ENCODE measurements around the gene ACSS1.

GRCh38 chr20:24964506-24964840, 93.5 kb downstream of the ACSS1 start:
- TF ChIP-seq MYC (IDR thresholded peaks at IDR 0.05; ENCODE audit: borderline replicate concordance, low read length), result no peak
- TF ChIP-seq, protein P1, sequence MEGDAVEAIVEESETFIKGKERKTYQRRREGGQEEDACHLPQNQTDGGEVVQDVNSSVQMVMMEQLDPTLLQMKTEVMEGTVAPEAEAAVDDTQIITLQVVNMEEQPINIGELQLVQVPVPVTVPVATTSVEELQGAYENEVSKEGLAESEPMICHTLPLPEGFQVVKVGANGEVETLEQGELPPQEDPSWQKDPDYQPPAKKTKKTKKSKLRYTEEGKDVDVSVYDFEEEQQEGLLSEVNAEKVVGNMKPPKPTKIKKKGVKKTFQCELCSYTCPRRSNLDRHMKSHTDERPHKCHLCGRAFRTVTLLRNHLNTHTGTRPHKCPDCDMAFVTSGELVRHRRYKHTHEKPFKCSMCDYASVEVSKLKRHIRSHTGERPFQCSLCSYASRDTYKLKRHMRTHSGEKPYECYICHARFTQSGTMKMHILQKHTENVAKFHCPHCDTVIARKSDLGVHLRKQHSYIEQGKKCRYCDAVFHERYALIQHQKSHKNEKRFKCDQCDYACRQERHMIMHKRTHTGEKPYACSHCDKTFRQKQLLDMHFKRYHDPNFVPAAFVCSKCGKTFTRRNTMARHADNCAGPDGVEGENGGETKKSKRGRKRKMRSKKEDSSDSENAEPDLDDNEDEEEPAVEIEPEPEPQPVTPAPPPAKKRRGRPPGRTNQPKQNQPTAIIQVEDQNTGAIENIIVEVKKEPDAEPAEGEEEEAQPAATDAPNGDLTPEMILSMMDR (IDR thresholded peaks at IDR 0.05), result no peak
- TF ChIP-seq, protein P2, sequence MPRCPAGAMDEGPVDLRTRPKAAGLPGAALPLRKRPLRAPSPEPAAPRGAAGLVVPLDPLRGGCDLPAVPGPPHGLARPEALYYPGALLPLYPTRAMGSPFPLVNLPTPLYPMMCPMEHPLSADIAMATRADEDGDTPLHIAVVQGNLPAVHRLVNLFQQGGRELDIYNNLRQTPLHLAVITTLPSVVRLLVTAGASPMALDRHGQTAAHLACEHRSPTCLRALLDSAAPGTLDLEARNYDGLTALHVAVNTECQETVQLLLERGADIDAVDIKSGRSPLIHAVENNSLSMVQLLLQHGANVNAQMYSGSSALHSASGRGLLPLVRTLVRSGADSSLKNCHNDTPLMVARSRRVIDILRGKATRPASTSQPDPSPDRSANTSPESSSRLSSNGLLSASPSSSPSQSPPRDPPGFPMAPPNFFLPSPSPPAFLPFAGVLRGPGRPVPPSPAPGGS (IDR thresholded peaks at IDR 0.05), result no peak
- TF ChIP-seq EP300 (IDR thresholded peaks at IDR 0.05), result no peak
- TF ChIP-seq NR3C1 (IDR thresholded peaks at IDR 0.05), result no peak
- TF ChIP-seq NFE2L2 (conservative IDR thresholded peaks at IDR 0.05; ENCODE audit: low read length), result no peak
- TF ChIP-seq ESRRA (IDR thresholded peaks at IDR 0.05; ENCODE audit: borderline replicate concordance, low read length), result no peak
- TF ChIP-seq MAFK (IDR thresholded peaks at IDR 0.05; ENCODE audit: partially characterized antibody), result no peak
- no peak for TF ChIP-seq RCOR1 (IDR thresholded peaks at IDR 0.05; ENCODE audit: low read depth, low read length)

Data from A549 (cell line).